Thyroid gland (tissue), 4 donors: Measurements from ENCODE around the gene FAAP24.
"Not testable (repeated sequence)": the region's sequence is repeated elsewhere in the genome, so short reads cannot be mapped to it uniquely, and the experiment has no call there.

Experiments
- CTCF ChIP-seq, 6 experiments: fragments of 200-600 bp in 3 of 6; fragments of 450-650 bp in 3 of 6; sonication (generic) in 3 of 6; IDR thresholded peaks; one replicate each; pipeline ENCODE4 v1.5.1; 2016 to 2019; ENCODE audit warnings: antibody characterized with exemption in 6 of 6, mild to moderate bottlenecking in 2 of 6, inconsistent platforms in 1 of 6, moderate library complexity in 1 of 6
- POLR2A ChIP-seq, 2 donors: fragments of 450-650 bp; IDR thresholded peaks; one replicate each; pipeline ENCODE4 v1.6.1; 2017; ENCODE audit warnings: antibody characterized with exemption in 2 of 2, mild to moderate bottlenecking in 2 of 2, moderate library complexity in 1 of 2

GRCh38 chr19:33010891-33011290 lies 38.8 kb downstream of the FAAP24 start:
- not testable (repeated sequence) for TF ChIP-seq CTCF, POLR2A (IDR thresholded peaks at IDR 0.05)
